Measurements from ENCODE around the gene LRRC42.

- TF ChIP-seq, protein P1, sequence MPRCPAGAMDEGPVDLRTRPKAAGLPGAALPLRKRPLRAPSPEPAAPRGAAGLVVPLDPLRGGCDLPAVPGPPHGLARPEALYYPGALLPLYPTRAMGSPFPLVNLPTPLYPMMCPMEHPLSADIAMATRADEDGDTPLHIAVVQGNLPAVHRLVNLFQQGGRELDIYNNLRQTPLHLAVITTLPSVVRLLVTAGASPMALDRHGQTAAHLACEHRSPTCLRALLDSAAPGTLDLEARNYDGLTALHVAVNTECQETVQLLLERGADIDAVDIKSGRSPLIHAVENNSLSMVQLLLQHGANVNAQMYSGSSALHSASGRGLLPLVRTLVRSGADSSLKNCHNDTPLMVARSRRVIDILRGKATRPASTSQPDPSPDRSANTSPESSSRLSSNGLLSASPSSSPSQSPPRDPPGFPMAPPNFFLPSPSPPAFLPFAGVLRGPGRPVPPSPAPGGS (IDR thresholded peaks at IDR 0.05; ENCODE audit: borderline replicate concordance, insufficient read depth, low read depth, low read length, poor library complexity, severe bottlenecking) = no peak
- TF ChIP-seq TARDBP (IDR thresholded peaks at IDR 0.05; ENCODE audit: borderline replicate concordance) (no peak), PRDM15 (CRISPR knock-in tag; IDR thresholded peaks at IDR 0.05) (no peak), POLR2AphosphoS5 (IDR thresholded peaks at IDR 0.05; ENCODE audit: low read length) (no peak), ASH2L (IDR thresholded peaks at IDR 0.05; ENCODE audit: borderline replicate concordance, low read depth) (no peak), STAT3 (IDR thresholded peaks at IDR 0.05; ENCODE audit: low read depth, low read length) (no peak), EZH2 (IDR thresholded peaks at IDR 0.05; ENCODE audit: borderline replicate concordance, control insufficient read depth, low read depth, low read length) (no peak), EP300 (IDR thresholded peaks at IDR 0.05; ENCODE audit: borderline replicate concordance in 1 of 2, control insufficient read depth in 1 of 2, low read depth in 2 of 2, low read length in 2 of 2) (no peak), USF2 (IDR thresholded peaks at IDR 0.05; ENCODE audit: borderline replicate concordance, low read depth, low read length) (no peak), E2F8 (IDR thresholded peaks at IDR 0.05; ENCODE audit: low read depth, partially characterized antibody) (no peak)
- TF ChIP-seq, protein P2, sequence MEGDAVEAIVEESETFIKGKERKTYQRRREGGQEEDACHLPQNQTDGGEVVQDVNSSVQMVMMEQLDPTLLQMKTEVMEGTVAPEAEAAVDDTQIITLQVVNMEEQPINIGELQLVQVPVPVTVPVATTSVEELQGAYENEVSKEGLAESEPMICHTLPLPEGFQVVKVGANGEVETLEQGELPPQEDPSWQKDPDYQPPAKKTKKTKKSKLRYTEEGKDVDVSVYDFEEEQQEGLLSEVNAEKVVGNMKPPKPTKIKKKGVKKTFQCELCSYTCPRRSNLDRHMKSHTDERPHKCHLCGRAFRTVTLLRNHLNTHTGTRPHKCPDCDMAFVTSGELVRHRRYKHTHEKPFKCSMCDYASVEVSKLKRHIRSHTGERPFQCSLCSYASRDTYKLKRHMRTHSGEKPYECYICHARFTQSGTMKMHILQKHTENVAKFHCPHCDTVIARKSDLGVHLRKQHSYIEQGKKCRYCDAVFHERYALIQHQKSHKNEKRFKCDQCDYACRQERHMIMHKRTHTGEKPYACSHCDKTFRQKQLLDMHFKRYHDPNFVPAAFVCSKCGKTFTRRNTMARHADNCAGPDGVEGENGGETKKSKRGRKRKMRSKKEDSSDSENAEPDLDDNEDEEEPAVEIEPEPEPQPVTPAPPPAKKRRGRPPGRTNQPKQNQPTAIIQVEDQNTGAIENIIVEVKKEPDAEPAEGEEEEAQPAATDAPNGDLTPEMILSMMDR (IDR thresholded peaks at IDR 0.05 in 2 of 3, conservative IDR thresholded peaks at IDR 0.05 in 1 of 3; ENCODE audit: control insufficient read depth in 2 of 3, extremely low read depth in 1 of 3, insufficient read depth in 1 of 3, low read depth in 3 of 3, low read length in 3 of 3) = peak in 2 of 3 experiments; percentile 27 to 29; a peak in 3 of 6 replicates
These were observed at the start of gene LRRC42 for GRCh38 chr1:53946252-53947171.
